CD4-positive, CD25-positive, alpha-beta regulatory T cell (primary cell): Measurements from ENCODE around the gene TIAM1. TPM values are rescaled to one million over a fixed set of nuclear protein-coding genes. Genes with fewer than 3 reads are reported as not detected.
A peak's percentile ranks its signal among the peaks of the same experiment; 100 is the strongest.

ENCODE experiments used
- ATAC-seq, 2 donors: fragments of 150-1000 bp; cut with Tn5 transposase; one replicate each; pipeline ENCODE4 v1.10.0; 2021; ENCODE audit warnings: low read depth in 2 of 2, moderate number of reproducible peaks in 2 of 2, moderate library complexity in 1 of 2
- DNase-seq, 3 donors: peaks; one replicate each; pipeline versions ENCODE4 v3.0.0 to v3.0.0-alpha.2; 2012 to 2022; ENCODE audit warnings: mixed read lengths in 1 of 3
- H3K27ac ChIP-seq: one replicate; pipeline ENCODE4 v1.7.0; 2013; ENCODE audit warnings: mild to moderate bottlenecking, low read length; ENCODE audit not compliant: insufficient read depth, poor library complexity, severe bottlenecking
- H3K27me3 ChIP-seq: one replicate; pipeline ENCODE4 v1.7.0; 2013; ENCODE audit warnings: low read length; ENCODE audit not compliant: control insufficient read depth, insufficient read depth
- H3K36me3 ChIP-seq: one replicate; pipeline ENCODE4 v1.7.0; 2013; ENCODE audit warnings: mild to moderate bottlenecking, low read length, moderate library complexity; ENCODE audit not compliant: control insufficient read depth, insufficient read depth
- H3K4me1 ChIP-seq: 2 replicates; pipeline ENCODE4 v1.7.0; 2013; ENCODE audit warnings: mild to moderate bottlenecking, low read length; ENCODE audit not compliant: insufficient read depth, control insufficient read depth, poor library complexity, severe bottlenecking
- H3K4me3 ChIP-seq: one replicate; pipeline ENCODE4 v1.7.0; 2013; ENCODE audit warnings: low read depth, mild to moderate bottlenecking, low read length, moderate library complexity
- H3K9me3 ChIP-seq, 2 experiments: 1 replicate in 1 of 2; 2 replicates in 1 of 2; pipeline ENCODE4 v1.7.0; 2013; ENCODE audit warnings: low read length in 2 of 2, mild to moderate bottlenecking in 1 of 2, moderate library complexity in 1 of 2; ENCODE audit not compliant: control insufficient read depth in 2 of 2
- H3K27ac Mint-ChIP-seq, 3 donors: one replicate each; pipeline ENCODE4 v1.8.0; 2020 to 2022; ENCODE audit warnings: mild to moderate bottlenecking in 3 of 3, mixed read lengths in 3 of 3, moderate library complexity in 2 of 3
- H3K27me3 Mint-ChIP-seq: one replicate; pipeline ENCODE4 v1.8.0; 2022; ENCODE audit warnings: mild to moderate bottlenecking, mixed read lengths
- H3K36me3 Mint-ChIP-seq: one replicate; pipeline ENCODE4 v1.8.0; 2020; ENCODE audit warnings: mixed read lengths
- H3K4me1 Mint-ChIP-seq, 4 donors: one replicate each; pipeline ENCODE4 v1.8.0; 2020 to 2022; ENCODE audit warnings: mixed read lengths in 4 of 4, mild to moderate bottlenecking in 1 of 4
- H3K4me3 Mint-ChIP-seq, 4 donors: one replicate each; pipeline ENCODE4 v1.8.0; 2020 to 2022; ENCODE audit warnings: mild to moderate bottlenecking in 4 of 4, mixed read lengths in 4 of 4, moderate library complexity in 3 of 4
- H3K9me3 Mint-ChIP-seq, 7 donors: one replicate each; pipeline ENCODE4 v1.8.0; 2020 to 2022; ENCODE audit warnings: mixed read lengths in 7 of 7, mild to moderate bottlenecking in 3 of 7, moderate library complexity in 2 of 7
- polyA plus RNA-seq, 4 donors: library from polyadenylated mRNA; unstranded; fragments of 300-500 nt; fragmentation: Illumina TruSeq; gene quantifications; one replicate each; pipeline ENCODE4 v1.2.3, GENCODE V29; 2021
- total RNA-seq: library from RNA; stranded (reverse); gene quantifications from one replicate; pipeline ENCODE4 v1.2.3, GENCODE V29; 2022

TIAM1 gene
- total and polyA plus RNA-seq, 5 donors from 2014 or later = 31.1 to 142 (median 35.2) TPM

- peak in 2 of 3 donors; percentile 37 to 71 for DNase-seq
- H3K36me3 Mint-ChIP-seq = peaks cover 51% of the 10 kb centered on the region
- H3K9me3 ChIP-seq = no peaks in the 10 kb centered on the region
- no peaks in the 10 kb centered on the region for H3K9me3 Mint-ChIP-seq
- H3K4me1 ChIP-seq = peaks cover 14% of the 10 kb centered on the region
- H3K4me3 Mint-ChIP-seq = no peak overlapping the region
- H3K27ac ChIP-seq = no peak overlapping the region
- H3K27ac Mint-ChIP-seq = no peak overlapping the region
- no peak overlapping the region for H3K4me3 ChIP-seq
- peak; percentile 68 to 84 for ATAC-seq
- no peaks in the 10 kb centered on the region for H3K27me3 Mint-ChIP-seq
- peaks cover 75% of the 10 kb centered on the region for H3K36me3 ChIP-seq
- peaks cover 17 to 57% (median 33%) of the 10 kb centered on the region in 4 donors for H3K4me1 Mint-ChIP-seq
- no peaks in the 10 kb centered on the region for H3K27me3 ChIP-seq
Measured at GRCh38 chr21:31142600-31142999, 201.5 kb downstream of the TIAM1 start.

GRCh38 chr21:31141389-31142000 is 202.6 kb downstream of the TIAM1 start:
- Mint-ChIP-seq H3K4me3 (no peak overlapping the region), H3K36me3 (peaks cover 54% of the 10 kb centered on the region), H3K4me1 (peaks cover 9 to 59% (median 31%) of the 10 kb centered on the region in 4 donors), H3K9me3 (no peaks in the 10 kb centered on the region), H3K27me3 (no peaks in the 10 kb centered on the region), H3K27ac (peak overlapping the region; percentile 72 to 98 (median 86))
- Histone ChIP-seq H3K9me3 (no peaks in the 10 kb centered on the region), H3K36me3 (peaks cover 77% of the 10 kb centered on the region), H3K27me3 (no peaks in the 10 kb centered on the region), H3K4me3 (no peak overlapping the region), H3K4me1 (peaks cover 4% of the 10 kb centered on the region), H3K27ac (no peak overlapping the region)
- ATAC-seq (no peak), DNase-seq (no peak)

- Histone ChIP-seq H3K4me1 (peaks cover 4% of the 10 kb centered on the region), H3K36me3 (peaks cover 80% of the 10 kb centered on the region), H3K27ac (peak overlapping the region; percentile 29), H3K4me3 (no peak overlapping the region), H3K9me3 (no peaks in the 10 kb centered on the region), H3K27me3 (no peaks in the 10 kb centered on the region)
- Mint-ChIP-seq H3K4me1 (peaks cover 9 to 58% (median 28%) of the 10 kb centered on the region in 4 donors), H3K4me3 (peak overlapping the region in 1 of 4 donors; percentile 29), H3K27me3 (no peaks in the 10 kb centered on the region), H3K27ac (peak overlapping the region; percentile 47 to 64 (median 52)), H3K36me3 (peaks cover 54% of the 10 kb centered on the region), H3K9me3 (no peaks in the 10 kb centered on the region)
- ATAC-seq = no peak
- no peak for DNase-seq
Measured at GRCh38 chr21:31140676-31141075, 203.4 kb downstream of the TIAM1 start.

GRCh38 chr21:31140025-31140424 is 204.0 kb downstream of the TIAM1 start:
- Mint-ChIP-seq H3K36me3 (peaks cover 52% of the 10 kb centered on the region), H3K27ac (peak overlapping the region in 2 of 3 donors; percentile 42 to 47), H3K4me3 (peak overlapping the region in 1 of 4 donors; percentile 29), H3K9me3 (no peaks in the 10 kb centered on the region), H3K4me1 (peaks cover 12 to 62% (median 27%) of the 10 kb centered on the region in 4 donors), H3K27me3 (no peaks in the 10 kb centered on the region)
- peaks cover 4% of the 10 kb centered on the region for H3K4me1 ChIP-seq
- H3K27ac ChIP-seq = peak overlapping the region; percentile 39
- ATAC-seq (no peak), DNase-seq (no peak)
- no peaks in the 10 kb centered on the region for H3K27me3 ChIP-seq
- H3K4me3 ChIP-seq = no peak overlapping the region
- no peaks in the 10 kb centered on the region for H3K9me3 ChIP-seq
- peaks cover 81% of the 10 kb centered on the region for H3K36me3 ChIP-seq

GRCh38 chr21:31137960-31138359 is 206.1 kb downstream of the TIAM1 start:
- no peak overlapping the region for H3K4me3 ChIP-seq
- Mint-ChIP-seq H3K36me3 (peaks cover 58% of the 10 kb centered on the region), H3K9me3 (no peaks in the 10 kb centered on the region), H3K27me3 (no peaks in the 10 kb centered on the region), H3K4me1 (peaks cover 26 to 76% (median 38%) of the 10 kb centered on the region in 4 donors), H3K4me3 (no peak overlapping the region), H3K27ac (peak overlapping the region in 1 of 3 donors; percentile 69)
- H3K9me3 ChIP-seq = no peaks in the 10 kb centered on the region
- ATAC-seq (no peak), DNase-seq (no peak)
- no peak overlapping the region for H3K27ac ChIP-seq
- peaks cover 17% of the 10 kb centered on the region for H3K4me1 ChIP-seq
- peaks cover 77% of the 10 kb centered on the region for H3K36me3 ChIP-seq
- H3K27me3 ChIP-seq = no peaks in the 10 kb centered on the region

- H3K27me3 Mint-ChIP-seq = no peaks in the 10 kb centered on the region
- Histone ChIP-seq H3K4me1 (peaks cover 24% of the 10 kb centered on the region), H3K27me3 (no peaks in the 10 kb centered on the region), H3K36me3 (peaks cover 73% of the 10 kb centered on the region), H3K4me3 (no peak overlapping the region), H3K27ac (no peak overlapping the region), H3K9me3 (no peaks in the 10 kb centered on the region)
- ATAC-seq = no peak
- H3K4me3 Mint-ChIP-seq = no peak overlapping the region
- DNase-seq = no peak
- peaks cover 62% of the 10 kb centered on the region for H3K36me3 Mint-ChIP-seq
- H3K9me3 Mint-ChIP-seq = no peaks in the 10 kb centered on the region
- H3K27ac Mint-ChIP-seq = peak overlapping the region in 2 of 3 donors; percentile 69 to 86
- H3K4me1 Mint-ChIP-seq = peaks cover 31 to 80% (median 49%) of the 10 kb centered on the region in 4 donors
Measured at GRCh38 chr21:31136891-31137290, 207.2 kb downstream of the TIAM1 start.

GRCh38 chr21:31135531-31136184 is 208.4 kb downstream of the TIAM1 start:
- H3K27ac ChIP-seq = no peak overlapping the region
- DNase-seq (no peak), ATAC-seq (no peak)
- peaks cover 36% of the 10 kb centered on the region for H3K4me1 ChIP-seq
- Mint-ChIP-seq H3K27ac (peak overlapping the region in 2 of 3 donors; percentile 62 to 84), H3K27me3 (no peaks in the 10 kb centered on the region), H3K4me1 (peaks cover 40 to 80% (median 58%) of the 10 kb centered on the region in 4 donors), H3K9me3 (no peaks in the 10 kb centered on the region), H3K36me3 (peaks cover 65% of the 10 kb centered on the region), H3K4me3 (no peak overlapping the region)
- no peak overlapping the region for H3K4me3 ChIP-seq
- H3K27me3 ChIP-seq = no peaks in the 10 kb centered on the region
- peaks cover 73% of the 10 kb centered on the region for H3K36me3 ChIP-seq
- H3K9me3 ChIP-seq = no peaks in the 10 kb centered on the region
